IPS-20b (cell line): ENCODE data around the gene IMPA2.

ENCODE experiments used
- H3K27ac ChIP-seq: one replicate; pipeline ENCODE4 v1.5.1; 2013; ENCODE audit warnings: low read length
- H3K27me3 ChIP-seq: 2 replicates; pipeline ENCODE4 v1.6.1; 2013; ENCODE audit warnings: mild to moderate bottlenecking, low read length, inconsistent platforms; ENCODE audit not compliant: insufficient read depth
- H3K36me3 ChIP-seq: 2 replicates; pipeline ENCODE4 v1.6.1; 2013; ENCODE audit warnings: low read depth, mild to moderate bottlenecking, inconsistent platforms, low read length, moderate library complexity; ENCODE audit not compliant: insufficient read depth
- H3K4me1 ChIP-seq: 2 replicates; pipeline ENCODE4 v1.6.1; 2013; ENCODE audit warnings: mild to moderate bottlenecking, control low read depth, inconsistent platforms, low read length, moderate library complexity; ENCODE audit not compliant: insufficient read depth
- H3K4me3 ChIP-seq: 2 replicates; pipeline ENCODE4 v1.5.1; 2013; ENCODE audit warnings: mild to moderate bottlenecking, low read length, inconsistent platforms
- H3K9ac ChIP-seq: 2 replicates; pipeline ENCODE4 v1.6.1; 2013; ENCODE audit warnings: low read depth, mild to moderate bottlenecking, inconsistent platforms, low read length, moderate library complexity
- H3K9me3 ChIP-seq: 2 replicates; pipeline ENCODE4 v1.6.1; 2013; ENCODE audit warnings: mild to moderate bottlenecking, low read depth, low read length, inconsistent platforms; ENCODE audit not compliant: insufficient read depth

The IMPA2 gene

DNA sequence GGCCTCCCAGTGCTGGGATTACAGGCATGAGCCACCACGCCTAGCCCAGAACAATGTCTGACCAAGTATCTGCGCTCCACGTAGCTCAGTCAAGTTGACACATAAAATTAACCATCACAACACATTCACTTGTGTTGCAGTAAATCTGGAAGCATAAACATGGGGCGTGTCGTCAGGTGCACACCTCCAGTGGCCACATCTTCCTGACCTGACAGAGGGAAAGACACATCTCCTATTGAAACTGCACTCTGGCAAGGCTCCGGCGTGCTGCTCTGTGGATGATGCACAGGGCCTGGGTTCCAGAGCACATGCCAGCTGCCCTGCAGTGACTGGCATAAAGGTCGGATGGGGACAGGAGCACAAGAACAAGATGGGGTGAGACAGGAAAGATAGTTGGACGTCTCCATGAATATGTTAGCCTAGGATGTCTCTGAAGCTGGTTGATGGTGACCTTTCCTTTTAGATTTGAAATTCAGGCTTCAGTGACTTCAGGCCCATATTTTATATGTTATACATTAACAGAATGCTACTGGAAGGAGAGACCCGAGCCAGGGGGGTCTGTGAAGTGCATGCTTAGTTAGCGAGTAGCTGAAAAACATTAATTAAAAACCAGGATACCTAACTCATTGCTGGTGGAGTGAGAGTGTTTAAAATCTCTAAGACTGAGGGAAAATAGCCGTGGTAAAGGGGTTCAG is 10.9 kb downstream of the IMPA2 start:
- Histone ChIP-seq H3K27me3 (no peaks in the 10 kb centered on the region), H3K9me3 (no peaks in the 10 kb centered on the region), H3K27ac (no peak overlapping the region), H3K4me1 (peaks cover 20% of the 10 kb centered on the region; the same call in 1 of the 2 replicates), H3K4me3 (no peak overlapping the region), H3K9ac (no peak overlapping the region), H3K36me3 (0 out of 2 replicates have a peak, but pooled peaks cover 3% of the 10 kb centered on the region)

DNA sequence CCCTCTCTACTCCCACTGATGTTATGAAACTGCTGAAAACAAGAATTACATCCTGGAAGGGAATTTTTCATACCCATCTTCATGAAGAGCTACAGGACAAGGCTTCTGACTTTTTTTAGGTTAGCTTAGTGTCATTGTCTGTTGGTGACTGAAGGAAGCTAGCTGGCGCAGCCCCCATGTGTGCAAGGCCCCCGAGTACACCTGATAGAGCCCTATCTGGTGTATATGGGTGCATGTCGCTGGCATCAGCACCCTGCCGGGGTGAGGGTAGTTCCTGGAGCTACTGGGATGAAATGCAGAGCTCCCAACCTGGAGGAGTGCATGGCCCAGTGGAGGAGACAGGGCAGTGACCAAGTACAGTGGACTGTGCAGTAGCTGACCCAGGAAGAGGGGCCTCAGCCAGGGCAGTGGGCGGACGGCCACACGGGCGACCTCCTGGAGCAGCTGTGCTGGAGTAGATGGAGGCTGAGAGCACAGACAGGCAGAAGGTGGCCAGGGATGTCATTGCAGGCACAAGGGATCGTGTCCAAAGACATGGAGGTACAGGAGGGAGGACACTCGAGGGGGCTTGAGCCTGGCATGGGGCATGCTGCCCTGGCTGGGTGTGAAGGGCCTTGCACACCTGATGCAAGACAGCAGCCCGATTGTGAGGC is 12.1 kb downstream of the IMPA2 start:
- no peak overlapping the region for H3K9ac ChIP-seq
- no peaks in the 10 kb centered on the region for H3K9me3 ChIP-seq
- H3K4me1 ChIP-seq = peaks cover 20% of the 10 kb centered on the region; the same call in 1 of the 2 replicates
- H3K27me3 ChIP-seq = no peaks in the 10 kb centered on the region
- H3K27ac ChIP-seq = no peak overlapping the region
- 0 out of 2 replicates have a peak, but pooled peaks cover 2% of the 10 kb centered on the region for H3K36me3 ChIP-seq
- no peak overlapping the region for H3K4me3 ChIP-seq

DNA sequence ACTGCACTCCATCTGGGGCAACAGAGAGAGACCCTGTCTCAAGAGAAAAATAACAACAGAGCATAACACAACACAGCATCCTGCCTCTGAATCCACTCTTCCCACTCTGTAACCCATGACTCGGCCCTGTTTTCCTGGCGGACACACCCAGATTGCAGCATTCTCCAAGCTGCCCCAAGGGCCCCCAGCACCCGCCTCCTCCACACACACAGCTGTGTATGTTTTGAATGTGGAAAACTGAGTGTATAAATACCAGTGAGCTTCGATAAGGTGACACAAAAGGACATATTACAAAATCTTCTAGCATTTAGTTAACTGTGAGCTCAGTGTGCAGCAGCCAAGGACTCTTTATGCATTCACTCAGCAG is 13.0 kb downstream of the IMPA2 start:
- Histone ChIP-seq H3K9me3 (no peaks in the 10 kb centered on the region), H3K9ac (no peak overlapping the region), H3K27ac (no peak overlapping the region), H3K4me3 (no peak overlapping the region), H3K27me3 (no peaks in the 10 kb centered on the region), H3K4me1 (peaks cover 11% of the 10 kb centered on the region; the same call in 1 of the 2 replicates), H3K36me3 (peaks cover 5% of the 10 kb centered on the region)

DNA sequence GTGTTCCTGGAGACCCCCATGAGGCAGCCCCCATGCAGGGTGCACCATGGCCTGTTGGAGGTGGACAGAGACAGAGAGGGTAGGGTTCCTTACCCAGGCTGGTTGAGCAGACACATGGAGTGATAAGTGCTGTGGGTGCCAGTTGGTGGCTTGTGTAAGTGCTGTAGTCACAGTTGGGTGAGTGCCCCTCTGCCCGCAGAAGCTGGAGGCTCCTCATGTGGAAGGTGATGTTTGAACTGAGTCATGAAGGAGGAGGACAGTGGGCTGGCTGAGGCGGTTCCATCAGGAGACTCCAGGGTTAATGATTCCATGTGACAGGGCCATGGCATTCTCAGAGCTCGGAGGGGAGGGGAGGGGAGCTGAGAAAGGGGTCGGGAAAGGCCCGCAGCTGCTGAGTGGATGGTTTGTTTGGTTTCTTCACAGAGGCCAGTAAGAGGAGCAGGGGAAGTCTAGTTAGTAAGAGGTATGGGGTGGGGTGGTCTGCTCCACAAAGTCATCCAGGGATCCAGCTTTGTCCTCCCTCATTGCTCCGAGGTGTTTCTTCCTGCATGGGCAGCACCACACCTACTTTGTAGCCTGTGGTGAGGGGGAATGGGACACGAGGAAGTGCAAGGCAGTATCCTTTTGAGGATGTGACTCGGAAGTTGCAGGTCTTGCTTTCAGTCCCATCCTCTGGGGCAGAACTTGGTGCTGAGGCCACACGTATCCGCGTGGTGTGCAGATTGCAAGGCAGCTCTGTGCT is 13.6 kb downstream of the IMPA2 start:
- no peak overlapping the region for H3K27ac ChIP-seq
- 0 out of 2 replicates have a peak overlapping the region, but pooled peaks have one; percentile 8 for H3K9ac ChIP-seq
- peaks cover 11% of the 10 kb centered on the region for H3K36me3 ChIP-seq
- H3K4me3 ChIP-seq = peak overlapping the region; percentile 38; the same call in 1 of the 2 replicates
- H3K9me3 ChIP-seq = no peaks in the 10 kb centered on the region
- no peaks in the 10 kb centered on the region for H3K27me3 ChIP-seq
- peaks cover 8% of the 10 kb centered on the region; the same call in 1 of the 2 replicates for H3K4me1 ChIP-seq

DNA sequence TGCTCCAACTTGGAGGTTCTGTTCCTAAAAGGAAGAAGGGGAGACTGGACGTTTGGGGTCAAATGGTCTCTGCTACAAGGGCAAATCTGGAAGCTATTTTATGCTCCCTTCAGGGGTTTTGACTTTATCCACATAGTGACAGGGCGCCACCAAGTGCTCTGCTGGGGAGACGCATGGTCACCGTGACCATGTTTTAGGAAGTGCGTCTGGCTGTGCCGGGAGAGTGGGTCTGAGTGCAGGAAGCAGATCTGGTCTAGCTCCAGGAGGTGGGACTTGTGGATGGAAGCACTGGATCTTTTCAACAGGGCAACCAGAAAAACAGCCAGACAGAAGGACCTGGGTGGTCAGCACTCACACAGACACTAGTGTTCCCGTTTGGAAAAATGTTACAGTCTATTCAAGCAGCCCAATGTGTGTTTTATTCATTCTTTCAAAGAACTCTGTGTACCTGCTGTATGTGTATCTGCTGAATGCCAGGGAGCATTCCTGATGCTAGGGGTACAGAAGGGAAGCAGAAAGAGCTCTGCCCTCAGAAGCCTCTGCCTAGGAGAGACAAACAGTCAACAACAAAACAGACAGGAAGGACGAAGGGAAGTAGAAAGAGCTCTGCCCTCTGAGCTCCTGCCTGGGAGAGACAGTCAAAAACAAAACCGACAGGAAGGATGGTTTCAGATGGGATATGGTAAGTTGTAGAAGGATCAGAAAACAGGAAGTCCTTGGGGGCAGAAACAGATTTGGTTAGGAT is 14.3 kb downstream of the IMPA2 start:
- Histone ChIP-seq H3K9me3 (no peaks in the 10 kb centered on the region), H3K36me3 (peaks cover 17% of the 10 kb centered on the region), H3K4me1 (peaks cover 5% of the 10 kb centered on the region; the same call in 1 of the 2 replicates), H3K27ac (no peak overlapping the region), H3K9ac (0 out of 2 replicates have a peak overlapping the region, but pooled peaks have one; percentile 8), H3K27me3 (no peaks in the 10 kb centered on the region), H3K4me3 (peak overlapping the region; percentile 38; the same call in 1 of the 2 replicates)

DNA sequence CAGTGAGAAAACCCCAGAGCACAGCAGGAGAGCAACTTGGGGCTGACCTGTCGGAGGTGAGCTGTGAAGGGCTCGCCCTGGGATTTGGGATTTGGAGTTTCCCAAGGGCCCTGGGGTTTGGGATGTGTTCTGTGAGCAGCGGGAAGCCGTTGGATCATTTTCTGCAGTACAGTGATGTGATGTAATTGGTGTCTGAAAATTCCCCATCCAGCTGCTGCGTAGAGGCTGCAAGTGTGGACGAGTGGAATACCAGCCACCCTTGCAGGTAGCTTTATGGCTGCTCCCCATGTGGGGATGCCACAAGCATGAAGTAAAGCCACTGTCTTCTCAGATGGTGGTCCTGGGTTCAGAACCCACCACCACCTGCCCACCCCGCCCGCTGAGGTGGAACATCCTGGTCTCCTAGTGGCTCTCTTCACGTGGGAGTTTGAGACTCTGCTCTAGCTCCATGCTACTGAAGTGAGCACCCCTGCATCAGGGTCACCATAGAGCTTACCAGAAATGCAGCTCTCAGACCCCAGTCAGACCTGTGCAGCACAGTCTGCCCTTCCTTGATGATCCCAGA is 15.0 kb downstream of the IMPA2 start:
- Histone ChIP-seq H3K36me3 (peaks cover 21% of the 10 kb centered on the region), H3K9ac (no peak overlapping the region), H3K27me3 (no peaks in the 10 kb centered on the region), H3K4me1 (peaks cover 5% of the 10 kb centered on the region; the same call in 1 of the 2 replicates), H3K4me3 (no peak overlapping the region), H3K27ac (no peak overlapping the region), H3K9me3 (no peaks in the 10 kb centered on the region)

DNA sequence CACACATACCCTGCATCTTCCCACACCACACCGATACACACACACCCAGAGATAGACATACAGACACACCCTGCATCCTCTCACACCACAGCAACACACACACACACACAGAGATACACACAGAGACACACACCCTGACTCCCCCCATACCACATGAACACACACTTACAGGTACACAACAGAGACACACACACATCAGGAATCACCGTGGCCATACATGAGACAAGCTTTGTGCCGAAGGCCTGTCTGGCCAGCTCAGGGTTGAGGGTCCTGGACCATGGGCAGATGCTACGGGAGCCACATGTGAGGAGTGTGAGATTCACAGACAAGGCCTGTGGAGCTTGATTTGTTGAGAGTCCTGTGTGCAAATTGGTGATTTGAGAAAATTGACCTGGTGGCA is 15.6 kb downstream of the IMPA2 start:
- Histone ChIP-seq H3K27ac (no peak overlapping the region), H3K9me3 (no peaks in the 10 kb centered on the region), H3K27me3 (no peaks in the 10 kb centered on the region), H3K36me3 (peaks cover 27% of the 10 kb centered on the region), H3K9ac (no peak overlapping the region), H3K4me3 (no peak overlapping the region), H3K4me1 (peaks cover 5% of the 10 kb centered on the region; the same call in 1 of the 2 replicates)

DNA sequence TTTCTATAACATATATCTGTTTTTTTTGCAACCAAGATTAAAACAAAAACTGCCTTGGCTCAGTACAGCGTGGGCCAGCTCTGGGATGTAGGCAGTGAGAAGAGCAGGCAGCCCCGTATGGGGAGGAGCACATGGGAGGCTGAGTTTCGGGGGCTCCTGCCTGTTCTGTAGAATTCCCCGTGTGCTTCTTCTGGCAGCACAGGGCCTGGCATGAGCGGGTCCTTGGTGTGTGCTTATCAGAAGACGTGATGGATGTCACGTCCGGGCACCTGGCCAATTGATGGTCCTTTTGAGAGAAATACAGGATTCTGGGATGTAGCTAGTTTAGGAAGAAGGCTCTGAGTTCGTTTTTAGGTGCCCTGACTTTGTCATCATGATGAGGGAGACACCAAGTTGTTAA is 16.2 kb downstream of the IMPA2 start:
- Histone ChIP-seq H3K9me3 (no peaks in the 10 kb centered on the region), H3K4me3 (no peak overlapping the region), H3K4me1 (peaks cover 5% of the 10 kb centered on the region; the same call in 1 of the 2 replicates), H3K27ac (no peak overlapping the region), H3K9ac (no peak overlapping the region), H3K27me3 (no peaks in the 10 kb centered on the region), H3K36me3 (peaks cover 32% of the 10 kb centered on the region)

DNA sequence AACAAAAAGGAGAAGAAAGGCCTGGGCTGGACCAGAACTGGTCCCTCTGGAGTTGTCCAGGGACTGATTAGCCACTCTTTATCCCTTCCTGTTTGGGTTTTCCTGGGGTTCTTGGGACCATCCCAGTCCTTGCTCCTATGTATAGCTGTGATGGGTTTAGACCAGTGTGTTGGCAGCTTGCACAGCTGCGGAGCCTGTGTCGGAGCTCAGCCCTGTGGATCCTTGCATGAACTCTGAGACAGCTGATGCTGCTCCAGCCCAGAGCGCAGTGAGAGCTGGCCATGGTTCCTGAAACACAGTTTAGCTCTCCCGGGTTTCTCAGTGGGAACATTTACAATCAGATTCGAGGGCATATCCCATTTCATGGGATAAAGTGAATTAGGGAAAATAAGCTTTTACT is 16.9 kb downstream of the IMPA2 start:
- peaks cover 32% of the 10 kb centered on the region for H3K36me3 ChIP-seq
- H3K9me3 ChIP-seq = no peaks in the 10 kb centered on the region
- H3K4me1 ChIP-seq = peaks cover 5% of the 10 kb centered on the region; the same call in 1 of the 2 replicates
- H3K9ac ChIP-seq = no peak overlapping the region
- no peaks in the 10 kb centered on the region for H3K27me3 ChIP-seq
- no peak overlapping the region for H3K4me3 ChIP-seq
- no peak overlapping the region for H3K27ac ChIP-seq

DNA sequence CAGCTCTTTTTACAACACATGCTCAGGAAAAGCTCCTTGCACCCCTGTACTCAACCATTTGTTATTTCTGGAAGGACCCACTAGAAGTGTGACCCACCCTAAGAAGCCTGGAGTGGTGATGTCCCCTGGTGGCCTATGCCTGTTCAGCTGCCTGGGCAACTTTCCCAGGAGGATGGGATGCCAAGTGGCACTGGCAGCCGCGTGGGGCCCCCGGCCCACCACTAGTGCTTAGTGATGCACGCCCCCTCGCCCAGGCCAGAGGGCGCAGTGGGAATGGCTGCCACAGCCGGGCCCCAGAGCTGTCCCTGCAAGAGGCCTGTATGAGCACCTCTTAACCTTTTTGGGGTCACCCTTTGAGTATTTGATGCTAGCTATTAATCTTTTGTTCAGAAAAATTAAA is 18.1 kb downstream of the IMPA2 start:
- peaks cover 42% of the 10 kb centered on the region for H3K36me3 ChIP-seq
- H3K9ac ChIP-seq = no peak overlapping the region
- H3K4me3 ChIP-seq = no peak overlapping the region
- no peak overlapping the region for H3K27ac ChIP-seq
- peaks cover 3% of the 10 kb centered on the region; the same call in 1 of the 2 replicates for H3K4me1 ChIP-seq
- H3K27me3 ChIP-seq = no peaks in the 10 kb centered on the region
- H3K9me3 ChIP-seq = no peaks in the 10 kb centered on the region
